ENCODE results near the gene NUP43.
"Not testable (repeated sequence)": the region's sequence is repeated elsewhere in the genome, so short reads cannot be mapped to it uniquely, and the experiment has no call there.

Gene NUP43, protein sequence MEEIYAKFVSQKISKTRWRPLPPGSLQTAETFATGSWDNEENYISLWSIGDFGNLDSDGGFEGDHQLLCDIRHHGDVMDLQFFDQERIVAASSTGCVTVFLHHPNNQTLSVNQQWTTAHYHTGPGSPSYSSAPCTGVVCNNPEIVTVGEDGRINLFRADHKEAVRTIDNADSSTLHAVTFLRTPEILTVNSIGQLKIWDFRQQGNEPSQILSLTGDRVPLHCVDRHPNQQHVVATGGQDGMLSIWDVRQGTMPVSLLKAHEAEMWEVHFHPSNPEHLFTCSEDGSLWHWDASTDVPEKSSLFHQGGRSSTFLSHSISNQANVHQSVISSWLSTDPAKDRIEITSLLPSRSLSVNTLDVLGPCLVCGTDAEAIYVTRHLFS

DNA sequence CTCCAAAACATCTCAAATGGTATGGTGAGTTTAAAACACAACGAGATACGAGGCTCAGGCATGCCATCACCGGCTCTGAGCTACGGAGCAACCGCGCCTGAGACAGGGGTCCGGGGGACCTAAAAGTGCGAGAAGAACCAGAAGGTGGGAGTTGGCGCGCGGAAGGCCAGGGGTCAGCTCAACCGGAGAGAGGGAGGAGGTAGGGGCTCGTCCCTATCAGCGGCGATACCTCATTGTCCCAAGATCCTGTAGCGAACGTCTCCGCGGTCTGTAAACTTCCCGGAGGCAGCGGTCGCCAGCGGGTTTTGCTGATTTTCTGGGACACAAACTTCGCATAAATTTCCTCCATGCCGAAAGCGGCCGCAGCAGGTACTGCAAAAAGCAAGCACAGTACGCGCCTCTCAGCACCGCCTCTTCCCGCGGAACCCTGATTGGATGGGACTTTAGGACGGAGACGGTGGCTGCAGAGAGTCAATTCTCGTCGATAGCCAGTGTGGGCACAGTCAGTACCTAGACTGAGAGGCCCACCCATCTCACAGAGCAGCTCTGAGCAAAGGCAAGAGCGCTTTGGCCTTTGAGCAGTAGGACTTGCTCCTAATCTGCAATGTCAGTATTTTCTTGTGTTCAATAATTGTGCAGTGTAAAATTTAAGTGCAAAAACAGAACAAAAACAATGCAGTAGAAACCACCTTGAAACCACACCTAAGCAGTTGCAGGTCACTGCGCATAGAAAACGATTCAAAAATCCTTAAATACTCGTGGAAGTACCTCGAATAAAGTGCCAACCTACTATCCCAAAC, at the start of gene NUP43:
NUP43 (minus strand) TSS at position 383 of the 800 bp plus-strand sequence; CDS start at position 349, 34 bp downstream.
- peak; percentile 72 to 73 for ATAC-seq

DNA sequence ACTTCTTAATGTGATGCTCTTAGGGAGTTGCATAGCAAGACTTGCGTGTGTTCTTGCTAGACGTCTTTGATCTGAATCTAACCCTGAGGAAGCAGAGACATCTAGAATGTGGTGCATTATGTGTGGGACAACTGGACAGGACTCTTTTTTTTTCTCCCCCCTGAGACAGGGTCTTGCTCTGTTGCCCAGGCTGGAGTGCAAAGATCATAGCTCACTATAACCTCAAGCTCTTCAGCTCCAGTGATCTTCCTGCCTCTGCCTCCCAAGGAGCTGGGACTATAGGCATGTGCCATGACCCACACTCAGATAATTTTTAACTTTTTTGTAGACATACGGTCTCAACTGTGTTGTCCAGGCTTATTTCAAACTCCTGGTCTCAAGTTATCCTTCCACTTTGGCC, 37.2 kb upstream of the NUP43 start:
- no peak for ATAC-seq

DNA sequence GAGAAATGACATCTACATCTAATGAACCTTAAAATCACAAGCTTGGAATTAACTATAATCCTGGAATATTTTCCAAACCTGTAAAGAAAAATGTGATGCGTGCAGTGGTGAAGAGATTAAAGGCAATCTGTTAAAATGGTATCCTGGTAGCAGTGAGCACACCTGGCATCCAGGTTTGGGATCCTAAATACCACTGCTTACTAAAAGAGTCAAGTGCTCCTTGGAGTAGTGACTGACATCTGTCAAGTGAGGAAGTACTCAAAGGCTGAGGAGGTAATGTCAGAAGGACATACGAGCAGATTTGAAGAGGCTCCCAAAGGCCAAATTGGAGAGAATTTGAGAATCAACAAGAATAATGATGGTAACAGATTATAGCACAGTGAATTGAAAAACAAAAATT, 36.0 kb upstream of the NUP43 start:
- no peak for ATAC-seq

DNA sequence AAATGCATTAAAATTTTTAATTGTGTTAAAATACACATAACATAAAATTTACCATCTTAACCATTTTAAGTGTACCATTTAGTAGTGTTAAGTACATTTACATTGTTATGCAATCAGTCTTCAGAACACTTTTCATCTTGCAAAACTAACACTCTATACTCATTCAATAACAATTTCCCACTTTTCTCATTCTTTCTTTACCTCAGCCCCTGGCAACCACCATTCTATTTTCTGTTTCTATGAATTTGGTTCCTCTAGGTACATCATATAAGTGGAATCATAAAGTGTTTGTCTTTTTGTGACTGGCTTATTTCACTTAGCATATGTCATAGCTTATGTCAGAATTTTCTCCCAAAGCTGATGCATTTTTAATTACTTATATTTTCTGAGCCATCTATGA, 35.4 kb upstream of the NUP43 start:
- ATAC-seq = no peak

DNA sequence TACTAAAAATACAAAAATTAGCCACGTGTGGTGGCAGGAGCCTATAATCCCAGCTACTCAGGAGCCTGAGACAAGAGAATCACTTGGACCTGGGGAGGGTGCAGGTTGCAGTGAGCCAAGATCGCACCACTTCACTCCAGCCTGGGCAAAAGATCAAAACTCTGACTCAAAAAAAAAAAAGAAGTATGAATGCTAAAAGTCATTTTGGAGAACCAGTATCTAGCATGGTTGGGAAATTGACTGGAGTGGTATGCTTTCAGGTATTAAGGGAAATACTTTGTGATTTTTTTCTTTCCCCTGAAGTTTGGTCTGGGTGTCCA, 33.3 kb upstream of the NUP43 start:
- ATAC-seq = no peak

DNA sequence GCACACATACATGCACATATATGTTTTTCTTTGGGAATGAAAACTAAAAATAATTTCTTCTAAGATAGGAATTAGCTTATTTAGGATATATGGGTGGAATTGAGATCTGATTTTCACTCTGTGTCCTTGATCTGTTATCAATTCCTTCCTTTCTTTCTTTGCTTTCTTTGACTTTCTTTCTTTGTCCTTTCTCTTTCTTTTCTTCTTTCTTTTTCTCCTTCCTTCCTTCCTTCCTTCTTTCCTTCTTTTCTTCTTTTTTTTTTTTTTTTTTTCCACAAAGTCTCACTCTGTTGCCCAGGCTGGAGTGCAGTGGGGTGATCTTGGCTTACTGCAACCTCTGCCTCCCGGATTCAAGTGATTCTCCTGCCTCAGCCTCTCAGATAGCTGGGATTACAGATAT, 31.3 kb upstream of the NUP43 start:
- no peak for ATAC-seq

DNA sequence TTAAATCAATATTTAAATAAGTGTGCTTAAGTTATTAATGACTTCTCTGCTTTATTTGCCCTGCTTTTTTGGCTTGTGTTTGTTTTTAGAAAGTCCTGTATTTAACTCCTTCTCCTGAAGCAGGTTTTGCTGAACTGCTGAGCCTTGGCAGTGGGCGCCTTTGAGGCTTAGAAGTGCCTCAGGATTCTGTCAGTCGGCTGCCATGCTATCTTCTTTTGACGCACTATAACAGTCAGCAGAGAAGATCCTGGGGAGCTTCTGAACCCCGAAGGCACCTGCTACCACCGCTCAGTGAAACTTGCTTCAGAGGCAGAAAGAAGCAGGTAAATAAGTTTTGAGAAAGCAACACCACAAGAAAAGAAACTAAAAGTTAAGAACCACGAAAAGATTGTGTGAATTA, 25.6 kb upstream of the NUP43 start:
- ATAC-seq = no peak

DNA sequence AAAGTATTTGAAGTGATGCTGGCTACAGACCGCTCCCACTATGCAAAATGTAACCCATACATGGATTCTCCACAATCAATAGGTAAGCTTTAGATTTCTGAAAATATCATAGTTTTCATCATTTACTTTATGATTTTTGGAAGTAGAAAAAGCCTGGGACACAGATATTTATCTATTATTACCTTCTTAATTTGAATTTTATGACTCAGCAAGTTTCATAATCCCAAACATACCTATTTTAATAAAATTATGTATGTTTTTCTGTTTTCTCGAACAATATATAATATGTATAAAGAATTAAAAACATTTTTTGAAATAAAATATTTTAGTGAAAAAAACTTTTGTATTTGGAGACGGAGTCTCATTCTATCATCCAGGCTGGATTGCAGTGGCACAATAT, 24.9 kb upstream of the NUP43 start:
- ATAC-seq = no peak

DNA sequence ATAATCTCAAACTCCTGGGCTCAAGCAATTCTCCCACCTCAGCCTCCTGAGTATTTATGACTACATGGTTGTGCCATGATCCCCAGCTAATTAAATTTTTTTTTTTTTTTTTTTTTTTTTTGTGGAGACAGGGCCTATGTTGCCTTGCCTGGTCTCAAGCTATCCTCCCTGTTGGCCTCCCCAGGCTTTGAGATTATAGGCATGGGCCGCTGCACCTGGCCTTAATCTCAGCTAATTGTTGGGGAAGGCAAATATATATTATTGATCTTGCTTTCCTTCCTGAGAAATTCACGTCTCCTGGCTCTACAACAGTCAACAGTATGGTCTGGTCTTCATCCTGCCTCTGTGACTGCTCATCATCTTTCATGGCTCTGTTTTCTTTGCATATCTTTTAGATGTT, 23.3 kb upstream of the NUP43 start:
- no peak for ATAC-seq

DNA sequence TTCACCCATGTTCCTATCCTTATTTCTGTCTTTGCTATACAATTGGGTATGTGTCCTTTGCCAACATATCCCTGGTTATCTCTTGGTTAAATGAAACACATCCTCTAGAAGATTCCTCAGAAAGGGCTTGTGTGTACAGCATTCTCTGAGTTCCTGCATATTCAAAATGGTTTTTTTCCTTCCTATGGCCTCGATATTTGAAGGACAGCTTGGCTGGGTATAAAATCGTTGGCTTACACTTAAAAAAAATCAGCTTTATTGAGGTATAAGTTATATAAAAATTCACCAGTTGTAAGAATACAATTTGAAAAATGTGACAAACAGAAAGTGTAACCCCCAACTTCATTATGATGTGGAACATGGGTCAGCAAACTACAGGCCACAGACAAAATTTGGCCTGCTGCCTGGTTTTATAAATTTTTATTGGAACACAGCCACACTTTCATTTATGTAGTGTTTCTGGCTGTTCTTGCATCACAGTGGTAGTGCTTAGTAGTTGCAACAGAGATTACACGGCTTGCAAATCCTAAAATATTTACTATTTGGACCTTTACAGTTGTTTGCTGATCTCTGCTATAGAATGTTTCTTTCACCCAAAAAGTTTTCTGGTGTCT, 19.9 kb upstream of the NUP43 start:
- no peak for ATAC-seq

DNA sequence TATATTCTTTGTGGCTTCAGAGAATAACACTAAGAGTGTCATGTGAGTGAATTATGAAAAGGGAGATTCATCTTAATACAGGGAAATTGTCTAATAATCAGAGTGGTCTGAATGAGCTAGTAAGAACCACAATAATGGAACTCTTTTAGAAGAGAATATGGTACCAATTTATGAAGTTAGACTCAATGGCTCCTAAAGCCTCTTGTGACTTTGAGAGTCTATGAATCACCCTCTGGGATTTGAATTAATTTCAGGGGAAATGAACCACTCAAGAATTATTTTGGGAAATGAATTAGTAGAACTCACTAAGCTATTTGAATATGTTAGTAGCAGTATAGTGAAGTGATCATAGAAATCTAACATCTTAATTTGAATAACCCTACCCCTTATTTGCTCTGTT, 17.5 kb upstream of the NUP43 start:
- ATAC-seq = no peak

DNA sequence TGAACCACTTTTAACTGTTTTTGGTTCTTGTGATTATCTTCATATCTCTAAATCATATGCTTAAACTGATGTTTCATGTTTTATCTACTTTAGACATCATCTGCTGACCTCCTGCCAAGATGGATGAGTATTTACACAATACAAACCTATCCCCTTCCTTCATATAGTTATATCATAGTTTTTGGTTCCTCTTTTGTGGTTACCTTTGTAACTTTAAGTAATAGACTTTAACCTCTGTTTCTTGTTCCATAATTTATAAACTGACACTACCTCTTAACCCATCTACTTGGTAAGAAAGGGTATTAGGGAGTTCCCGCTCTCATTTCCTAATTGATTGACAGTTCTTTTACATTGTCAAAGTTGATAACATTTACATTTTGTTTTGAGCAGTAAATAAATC, 15.1 kb upstream of the NUP43 start:
- no peak for ATAC-seq

DNA sequence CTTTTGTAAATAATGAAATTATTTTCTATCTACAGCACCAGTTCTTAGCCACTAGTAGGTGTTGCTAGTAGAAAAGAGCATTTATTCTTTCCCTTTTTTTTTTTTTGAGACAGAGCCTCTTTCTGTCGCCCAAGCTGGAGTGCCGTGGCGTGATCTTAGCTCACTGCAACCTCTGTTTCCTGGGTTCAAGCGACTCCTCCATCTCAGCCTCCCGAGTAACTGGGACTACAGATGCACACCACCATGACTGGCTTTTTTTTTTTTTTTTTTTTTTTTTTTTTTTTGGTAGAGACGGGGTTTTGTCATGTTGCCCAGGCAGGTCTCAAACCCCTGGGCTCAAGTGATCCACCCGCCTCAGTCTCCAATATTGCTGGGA, 9.9 kb upstream of the NUP43 start:
- ATAC-seq = no peak

DNA sequence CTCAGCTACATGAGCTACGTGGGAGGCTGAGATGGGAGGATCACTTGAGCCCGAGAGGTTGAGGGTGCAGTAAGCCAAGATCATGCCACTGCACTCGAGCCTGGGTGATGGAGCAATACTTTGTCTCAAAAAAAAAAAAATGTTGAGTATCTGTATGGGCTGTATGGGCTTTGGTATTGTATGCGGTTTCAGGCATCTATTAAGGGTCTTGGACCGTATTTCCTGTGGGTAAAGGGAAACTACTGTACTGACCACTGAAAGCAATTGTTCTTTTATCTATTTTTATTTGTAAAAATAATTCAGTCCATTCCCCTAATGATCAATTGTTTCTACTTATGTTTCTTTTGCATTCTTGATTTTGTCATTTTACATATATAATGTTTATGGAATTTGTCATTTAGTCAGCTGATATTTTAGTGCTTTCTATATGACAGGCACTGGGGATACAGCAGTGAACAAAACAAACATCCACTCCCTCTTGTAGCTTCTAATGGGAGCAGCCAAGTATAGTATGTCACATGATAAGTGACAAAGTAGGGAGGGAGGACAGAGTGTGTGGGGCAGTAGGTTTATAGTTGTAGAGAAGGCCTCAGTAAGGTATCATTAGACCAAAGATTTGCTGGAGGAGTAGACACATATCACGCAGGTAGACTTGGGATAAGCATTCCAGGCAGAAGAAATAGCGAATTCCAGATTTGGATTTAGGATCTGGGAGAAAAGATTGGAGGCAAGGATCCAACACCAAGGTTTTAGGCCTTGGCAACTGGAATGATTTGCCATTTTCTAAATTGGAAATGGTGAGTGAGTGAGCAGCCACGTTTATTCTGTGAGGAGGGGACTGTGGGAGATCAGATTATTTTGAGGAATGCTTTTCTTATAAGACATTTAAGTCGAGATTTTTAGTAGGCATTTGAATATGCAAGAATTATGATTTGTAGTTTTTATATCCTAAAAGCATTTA, 9.3 kb upstream of the NUP43 start:
- no peak for ATAC-seq

DNA sequence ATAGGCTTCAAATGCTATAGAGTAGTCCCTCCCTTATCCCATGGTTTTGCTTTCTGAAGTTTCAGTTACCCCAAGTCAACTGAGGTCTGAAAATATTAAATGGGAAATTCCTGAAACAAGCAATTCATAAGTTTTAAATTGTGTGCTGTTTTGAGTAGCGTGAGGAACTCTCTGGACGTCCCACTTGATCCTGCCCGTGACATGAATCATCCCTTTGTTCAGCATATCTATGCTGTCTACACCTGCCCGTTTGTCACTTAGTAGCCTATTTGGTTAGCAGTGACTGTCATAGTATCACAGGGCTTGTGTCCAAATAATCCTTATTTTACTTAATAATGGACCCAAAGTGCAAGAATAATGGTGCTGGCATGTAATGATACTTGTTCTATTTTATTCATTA, 8.2 kb upstream of the NUP43 start:
- ATAC-seq = no peak

DNA sequence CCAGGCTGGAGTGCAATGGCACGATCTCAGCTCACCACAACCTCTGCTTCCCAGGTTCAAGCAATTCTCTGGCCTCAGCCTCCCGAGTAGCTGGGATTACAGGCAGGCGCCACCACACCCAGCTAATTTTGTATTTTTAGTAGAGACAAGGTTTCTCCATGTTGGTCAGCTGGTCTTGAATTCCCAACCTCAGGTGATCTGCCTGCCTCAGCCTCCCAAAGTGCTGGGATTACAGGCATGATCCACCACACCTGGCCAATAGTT, 7.0 kb upstream of the NUP43 start:
- not testable (repeated sequence) for ATAC-seq

DNA sequence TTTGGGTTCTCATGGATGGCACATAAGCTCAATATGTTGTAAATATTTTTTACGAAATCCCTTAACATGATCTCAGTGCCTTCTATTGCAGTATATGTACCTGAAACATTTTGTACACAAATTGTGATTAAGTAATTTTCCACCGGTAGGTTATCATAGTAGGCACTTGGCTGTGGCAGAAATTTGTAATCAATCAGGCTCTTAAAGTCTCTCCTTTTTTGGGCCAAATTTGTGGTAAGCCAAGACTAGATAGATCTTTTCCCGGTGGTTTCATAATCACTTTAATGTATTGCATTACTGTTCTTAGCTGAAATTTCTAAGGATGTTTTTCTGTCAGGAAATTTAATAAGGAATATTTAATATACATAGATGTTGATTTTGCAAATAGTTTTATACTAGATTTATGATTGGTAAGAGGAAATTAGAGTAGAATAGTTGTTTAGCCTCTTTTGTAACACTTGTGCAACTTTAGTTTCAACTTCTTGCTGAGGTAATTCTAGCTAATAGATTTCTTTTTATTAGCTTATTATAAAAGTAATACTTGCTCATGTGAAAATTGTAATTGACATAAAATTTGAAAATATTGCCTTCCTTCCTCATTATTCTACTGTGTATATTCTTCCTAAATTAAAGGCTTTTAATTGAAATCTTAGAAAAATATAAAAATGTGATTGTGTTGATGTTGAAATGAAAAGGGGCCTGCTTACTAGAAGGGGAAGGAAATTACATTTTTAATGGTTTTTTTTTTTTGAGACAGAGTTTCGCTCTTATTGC, 6.5 kb upstream of the NUP43 start:
- no peak for ATAC-seq

DNA sequence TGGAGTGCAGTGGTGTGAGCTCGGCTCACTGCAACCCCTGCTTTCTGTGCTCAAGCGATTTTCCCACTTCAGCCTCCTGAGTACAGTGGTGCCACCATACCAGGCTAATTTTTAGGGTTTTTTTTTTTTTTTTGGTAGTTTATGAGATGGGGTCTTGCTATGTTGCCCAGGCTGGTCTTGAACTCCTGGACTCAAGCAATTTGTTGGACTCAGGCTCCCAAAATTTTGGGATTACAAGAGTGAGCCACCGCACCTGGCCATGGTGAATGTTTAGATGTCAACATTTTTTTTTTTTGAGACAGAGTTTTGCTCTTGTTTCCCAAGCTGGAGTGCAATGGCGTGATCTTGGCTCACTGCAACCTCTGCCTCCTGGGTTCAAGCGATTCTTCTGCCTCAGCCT, 5.6 kb upstream of the NUP43 start:
- not testable (repeated sequence) for ATAC-seq

DNA sequence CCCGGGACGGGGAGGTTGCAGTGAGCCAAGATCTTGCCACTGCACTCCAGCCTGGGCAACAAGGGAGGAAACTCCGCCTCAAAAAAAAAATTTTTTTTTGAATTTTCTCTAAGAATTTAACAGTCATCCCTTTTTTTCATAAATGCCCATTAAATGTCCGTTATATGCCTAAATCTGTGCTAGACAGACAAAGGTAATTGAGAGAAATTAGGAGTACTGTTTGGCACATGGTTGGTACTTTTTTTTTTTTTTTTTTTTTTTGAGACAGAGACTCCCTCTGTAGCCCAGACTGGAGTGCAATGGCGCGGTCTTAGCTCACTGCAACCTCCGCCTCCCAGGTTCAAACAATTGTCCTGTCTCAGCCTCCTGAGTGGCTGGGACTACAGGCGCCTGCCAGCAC, 4.9 kb upstream of the NUP43 start:
- ATAC-seq = no peak

DNA sequence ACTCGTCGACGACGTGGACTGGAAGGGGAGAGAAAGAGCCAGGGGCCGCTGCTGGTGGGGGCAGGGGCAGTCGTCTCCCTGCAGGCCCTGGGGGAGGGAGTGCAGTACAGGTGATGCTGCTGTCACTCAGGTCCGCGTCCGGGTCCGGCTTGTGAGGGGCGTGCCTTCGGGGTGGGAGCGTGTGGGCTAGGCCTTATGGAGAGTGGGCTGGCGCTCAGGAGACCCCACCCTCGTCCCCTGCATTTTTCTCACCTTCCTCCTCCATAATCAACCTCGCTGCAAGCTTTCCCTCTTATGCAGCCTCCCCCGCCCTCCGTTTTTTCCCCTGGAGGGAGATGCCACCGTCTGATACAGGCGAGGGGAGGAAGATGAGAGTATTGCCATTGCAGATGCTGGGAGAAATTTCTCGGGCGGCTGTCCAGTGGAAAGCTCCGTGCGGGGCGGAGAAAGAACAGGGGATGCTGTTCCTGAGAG, 3.8 kb upstream of the NUP43 start:
- peak; percentile 19 to 22 for ATAC-seq

DNA sequence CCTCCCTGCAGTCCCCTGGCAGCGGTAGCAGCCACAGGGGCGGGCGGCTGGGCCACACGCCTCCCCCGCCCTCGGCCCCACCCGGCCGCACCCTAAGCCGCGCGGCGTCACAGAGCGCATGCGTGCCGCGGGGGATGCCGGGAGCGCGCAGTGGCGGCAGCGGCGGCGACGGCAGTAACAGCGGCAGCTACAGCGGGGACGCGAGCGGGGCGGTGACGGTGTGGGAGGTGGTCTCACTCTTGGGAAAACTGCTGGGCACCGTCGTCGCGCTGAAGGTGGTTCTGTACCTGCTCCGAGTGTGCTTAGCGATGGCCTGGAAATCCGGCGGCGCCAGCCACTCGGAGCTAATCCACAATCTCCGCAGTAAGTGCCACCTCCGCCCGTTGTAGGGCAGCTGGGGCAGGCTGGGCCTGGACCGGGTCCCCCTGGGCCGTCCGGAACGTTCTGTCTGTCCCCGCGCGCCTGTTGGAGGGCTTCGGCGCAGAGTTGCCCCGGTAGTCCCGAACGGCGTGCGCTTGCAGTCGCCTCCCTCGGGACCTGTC, 3.3 kb upstream of the NUP43 start, which contains the start of gene PCMT1:
PCMT1 (plus strand) TSS at position 148 of the 542 bp plus-strand sequence; CDS start at position 309, 161 bp downstream.
- ATAC-seq = peak; percentile 85 to 87
